HG03095 (cell line): ENCODE results near the gene SMIM38.
"Not testable (repeated sequence)": the region's sequence is repeated elsewhere in the genome, so short reads cannot be mapped to it uniquely, and the experiment has no call there.

ENCODE experiments used
- ATAC-seq: cut with Tn5 transposase; IDR thresholded peaks from one replicate; pipeline ENCODE4 v1.9.1; 2021; ENCODE audit warnings: moderate library complexity; ENCODE audit not compliant: unreplicated experiment

The SMIM38 gene

GRCh38 chr11:69121621-69122325 is 34.0 kb upstream of the SMIM38 start:
- ATAC-seq, result no peak

- ATAC-seq, result no peak
These were observed 33.5 kb upstream of the SMIM38 start for GRCh38 chr11:69122326-69122629.

GRCh38 chr11:69122630-69123431 is 32.9 kb upstream of the SMIM38 start:
- ATAC-seq, result no peak

GRCh38 chr11:69123593-69124545 is 31.9 kb upstream of the SMIM38 start:
- ATAC-seq, result no peak

GRCh38 chr11:69125861-69126260 is 29.9 kb upstream of the SMIM38 start:
- no peak for ATAC-seq

GRCh38 chr11:69126286-69126685 is 29.4 kb upstream of the SMIM38 start:
- no peak for ATAC-seq

- no peak for ATAC-seq
These were observed 28.5 kb upstream of the SMIM38 start for GRCh38 chr11:69127081-69127850.

- ATAC-seq, result no peak
These were observed 27.9 kb upstream of the SMIM38 start for GRCh38 chr11:69127884-69128283.

GRCh38 chr11:69129053-69129452 is 26.7 kb upstream of the SMIM38 start:
- no peak for ATAC-seq

GRCh38 chr11:69129647-69130046 is 26.1 kb upstream of the SMIM38 start:
- ATAC-seq, result no peak

- ATAC-seq, result no peak
These were observed 25.1 kb upstream of the SMIM38 start for GRCh38 chr11:69130654-69131053.

GRCh38 chr11:69131121-69131566 is 24.6 kb upstream of the SMIM38 start:
- ATAC-seq, result no peak

GRCh38 chr11:69131644-69132300 is 24.0 kb upstream of the SMIM38 start:
- ATAC-seq, result no peak

GRCh38 chr11:69132301-69132670 is 23.4 kb upstream of the SMIM38 start:
- ATAC-seq, result no peak

GRCh38 chr11:69133251-69133650 is 22.5 kb upstream of the SMIM38 start:
- no peak for ATAC-seq

GRCh38 chr11:69134182-69134581 is 21.6 kb upstream of the SMIM38 start:
- not testable (repeated sequence) for ATAC-seq

- no peak for ATAC-seq
These were observed 20.8 kb upstream of the SMIM38 start for GRCh38 chr11:69134957-69135356.

- ATAC-seq, result no peak
These were observed 20.0 kb upstream of the SMIM38 start for GRCh38 chr11:69135420-69136363.

- no peak for ATAC-seq
These were observed 19.3 kb upstream of the SMIM38 start for GRCh38 chr11:69136471-69136870.
